GM19395 (cell line): ENCODE measurements around the gene REG4.
"Not testable (repeated sequence)": the region's sequence is repeated elsewhere in the genome, so short reads cannot be mapped to it uniquely, and the experiment has no call there.

ENCODE experiments used
- ATAC-seq: cut with Tn5 transposase; IDR thresholded peaks from one replicate; pipeline ENCODE4 v1.9.1; 2021; ENCODE audit warnings: mild to moderate bottlenecking, moderate library complexity; ENCODE audit not compliant: unreplicated experiment

The REG4 gene

DNA sequence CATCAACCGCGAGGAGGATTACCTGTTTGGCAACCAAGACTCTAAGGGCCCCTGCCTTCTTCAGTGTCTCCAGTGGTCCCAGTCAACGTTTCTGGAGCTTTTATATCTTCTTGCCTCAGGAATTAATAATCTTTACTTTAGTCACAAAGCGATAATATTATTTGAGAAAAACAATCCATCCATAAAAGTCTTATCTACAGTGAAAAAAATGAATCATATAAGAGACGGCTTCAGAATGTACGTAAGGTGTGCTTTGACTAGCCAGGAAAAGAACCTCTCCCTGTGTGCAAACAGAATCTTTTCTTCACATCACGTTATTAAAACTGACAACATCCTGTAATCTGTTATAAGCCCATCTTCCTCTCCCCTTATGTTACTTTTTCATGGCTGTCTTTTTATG, at the start of gene REG4:
Gene REG4 (minus strand): TSS at position 74 of the 400 bp plus-strand sequence. CDS start 2,691 bp downstream, outside the sequence.
- no peak for ATAC-seq

DNA sequence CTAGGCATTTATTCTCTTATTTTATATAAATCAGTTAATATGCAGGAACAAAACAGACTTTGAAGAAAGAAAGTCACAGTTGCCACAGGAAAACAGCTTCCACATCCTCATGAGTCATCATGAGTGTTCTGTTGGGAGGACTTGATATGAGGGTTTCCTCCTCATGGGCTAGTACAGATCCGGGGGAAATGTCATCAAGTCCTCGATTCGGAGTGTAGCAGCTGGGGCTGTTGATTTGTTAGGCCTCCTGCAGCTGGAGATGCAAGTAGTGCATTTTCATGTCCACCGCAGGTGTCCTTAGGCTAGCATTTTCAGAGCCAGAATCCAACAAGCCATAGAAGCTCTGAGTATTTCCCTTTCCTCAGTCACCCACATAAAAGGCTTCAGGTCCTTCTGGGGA, 48.4 kb upstream of the REG4 start:
- no peak for ATAC-seq

DNA sequence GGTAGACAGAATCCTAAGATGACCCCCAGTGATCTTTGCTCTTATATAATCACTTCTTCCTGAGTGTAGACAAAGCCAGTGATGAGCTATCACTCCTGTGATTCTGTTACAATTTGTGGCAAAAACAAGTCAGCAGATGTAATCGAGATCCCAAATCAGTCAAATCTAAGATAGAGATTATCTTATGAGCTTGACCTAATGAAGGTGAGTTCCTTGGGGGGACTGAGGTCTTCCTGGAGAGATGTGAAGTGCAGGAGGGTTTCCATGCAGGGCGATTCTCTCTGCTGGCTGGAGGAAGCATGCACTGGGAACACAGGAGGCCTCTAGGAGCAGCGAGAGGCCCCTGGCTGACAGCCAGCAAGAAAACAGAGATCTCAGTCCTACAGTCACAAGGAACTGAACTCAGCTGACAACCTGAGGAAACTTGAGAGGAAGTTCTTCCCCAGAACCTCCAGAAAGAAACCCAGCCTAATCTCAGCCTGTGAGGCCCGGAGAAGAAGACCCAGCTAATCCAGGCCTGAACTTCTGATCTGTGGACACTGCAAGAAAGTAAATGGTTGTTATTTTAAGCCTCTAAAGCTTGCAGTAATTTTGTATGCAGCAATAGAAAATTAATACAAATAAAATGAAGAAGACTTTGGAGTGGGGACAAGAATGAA, 47.4 kb upstream of the REG4 start:
- ATAC-seq: not testable (repeated sequence)

DNA sequence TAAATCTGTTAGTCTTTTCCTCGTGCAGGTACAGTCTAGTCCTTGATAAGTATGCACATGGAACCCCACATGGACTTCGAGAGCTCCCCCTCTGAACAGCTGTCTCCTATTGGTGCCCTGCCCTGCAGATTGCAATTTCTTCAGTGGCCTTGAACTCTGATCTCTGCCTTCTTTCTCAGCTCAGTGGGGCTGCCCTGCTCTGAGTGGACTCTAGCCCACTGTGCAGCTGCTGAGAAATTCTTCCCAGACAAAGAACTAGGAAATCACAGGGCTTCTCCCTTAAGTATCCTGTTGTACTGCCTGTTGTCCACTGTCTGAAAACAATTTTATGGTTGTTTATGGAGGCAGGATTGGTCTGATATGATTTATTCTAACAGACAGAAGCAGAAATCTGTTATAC, 46.9 kb upstream of the REG4 start:
- no peak for ATAC-seq

DNA sequence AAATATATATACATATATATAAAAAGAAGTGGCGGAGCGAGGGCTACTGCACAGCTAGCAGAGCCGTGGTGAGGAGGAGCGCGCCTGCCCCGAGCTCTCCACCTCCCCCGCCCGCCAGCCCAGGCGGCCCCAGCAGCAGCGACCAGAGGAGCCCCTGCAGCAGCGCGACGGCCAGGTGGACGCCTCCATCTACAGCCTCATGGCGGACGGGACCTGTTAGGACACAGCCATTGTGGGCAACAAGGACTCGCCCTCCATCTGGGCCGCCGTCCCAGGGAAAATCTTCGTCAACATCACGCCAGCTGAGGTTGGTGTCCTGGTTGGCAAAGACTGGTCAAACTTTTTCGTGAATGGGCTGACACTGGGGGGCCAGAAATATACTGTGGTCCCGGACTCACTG, 41.9 kb upstream of the REG4 start:
- ATAC-seq: no peak

DNA sequence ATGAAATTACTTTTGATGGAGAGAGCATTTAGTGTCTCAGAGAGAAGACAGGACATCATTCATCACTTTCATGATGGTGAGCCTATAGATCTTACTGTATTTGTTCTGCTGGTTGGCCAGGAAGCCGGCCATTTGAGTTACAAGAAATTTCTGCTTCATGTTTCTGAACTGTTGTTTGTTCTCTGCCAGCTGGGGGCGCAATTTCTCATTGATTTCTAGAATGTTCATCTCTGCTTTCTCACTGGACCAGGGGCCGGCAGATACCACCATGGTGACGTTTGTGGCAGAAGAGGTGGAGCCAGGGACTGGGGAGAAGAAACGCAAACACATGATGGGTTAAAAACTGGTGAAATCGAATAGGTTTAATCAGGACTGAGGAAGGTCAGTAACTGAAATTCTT, 32.9 kb upstream of the REG4 start:
- not testable (repeated sequence) for ATAC-seq

DNA sequence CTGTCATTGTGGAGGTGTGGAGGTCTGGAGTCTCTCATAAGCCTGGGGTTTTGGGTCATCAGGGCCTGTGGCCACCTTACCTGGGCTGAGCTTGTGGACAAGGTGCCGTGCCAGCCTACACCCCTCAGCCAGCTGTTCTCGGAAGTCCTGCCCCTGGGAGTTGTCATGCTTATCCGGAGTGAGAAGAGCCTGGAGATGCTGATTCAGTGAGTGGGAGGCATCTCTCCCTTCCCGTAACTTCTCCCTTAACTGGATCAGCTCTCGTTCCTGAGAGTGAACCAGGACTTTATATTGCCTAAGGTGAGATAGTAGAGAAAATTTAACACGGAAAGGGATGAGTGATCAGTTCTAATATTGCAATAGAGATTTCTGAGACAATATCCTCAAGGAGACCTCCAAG, 30.0 kb upstream of the REG4 start:
- no peak for ATAC-seq

DNA sequence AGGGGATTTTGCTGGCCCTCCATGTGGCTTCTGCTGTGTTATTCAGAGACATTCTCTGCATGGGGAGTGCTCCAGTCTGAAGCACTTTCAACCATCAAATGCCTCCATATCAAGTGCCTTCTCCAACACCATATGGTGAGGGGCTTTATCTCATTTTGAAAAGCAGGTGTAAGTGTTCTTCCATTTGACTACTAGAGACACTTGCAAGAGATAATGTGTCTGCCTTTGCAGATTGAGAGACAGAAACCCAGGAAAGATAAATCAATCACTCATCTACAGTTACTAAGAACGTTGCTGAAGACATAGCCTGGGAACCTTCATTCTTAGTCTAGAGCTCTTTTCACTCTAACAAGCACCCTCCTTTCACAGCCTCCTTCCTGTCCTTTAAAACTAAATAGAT, 29.5 kb upstream of the REG4 start:
- ATAC-seq: no peak

DNA sequence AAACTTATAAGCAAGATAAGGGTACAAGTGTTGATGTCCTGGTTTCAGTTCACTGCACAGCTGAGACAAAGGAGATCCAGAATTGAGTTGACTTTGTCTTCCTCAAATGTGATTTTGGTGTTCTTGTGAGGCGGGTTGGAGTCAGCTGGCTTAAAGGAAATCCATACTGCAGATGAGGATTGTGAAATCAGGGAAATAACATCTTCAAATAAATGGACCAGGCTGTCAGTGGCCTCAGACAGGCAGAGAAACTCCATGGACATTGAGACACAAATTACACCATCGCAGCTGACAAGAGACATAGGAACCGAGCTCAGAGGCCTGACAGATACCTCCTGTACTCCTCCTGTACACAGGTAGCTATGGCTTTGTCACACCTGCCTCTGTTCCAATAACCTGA, 27.0 kb upstream of the REG4 start:
- ATAC-seq: no peak

DNA sequence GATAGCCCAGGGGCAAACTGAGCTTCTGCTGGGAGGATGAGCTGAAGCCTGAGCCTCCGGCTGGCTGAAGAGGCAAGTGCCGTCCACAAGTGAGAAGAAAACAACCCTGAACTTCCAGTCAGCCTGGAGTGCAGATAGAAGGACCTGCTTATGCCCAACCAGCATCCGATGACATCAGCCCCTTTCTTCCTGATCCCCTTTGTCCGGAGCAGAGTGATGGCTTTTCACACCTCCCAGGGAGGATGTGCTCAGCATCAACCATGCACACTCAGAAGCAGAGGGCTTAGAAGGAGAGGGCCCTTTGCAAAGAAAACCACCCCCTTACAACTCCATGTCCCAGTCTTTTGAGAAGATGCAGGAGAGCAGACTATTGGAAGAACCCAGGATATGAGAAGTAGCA, 23.7 kb upstream of the REG4 start:
- ATAC-seq: no peak

DNA sequence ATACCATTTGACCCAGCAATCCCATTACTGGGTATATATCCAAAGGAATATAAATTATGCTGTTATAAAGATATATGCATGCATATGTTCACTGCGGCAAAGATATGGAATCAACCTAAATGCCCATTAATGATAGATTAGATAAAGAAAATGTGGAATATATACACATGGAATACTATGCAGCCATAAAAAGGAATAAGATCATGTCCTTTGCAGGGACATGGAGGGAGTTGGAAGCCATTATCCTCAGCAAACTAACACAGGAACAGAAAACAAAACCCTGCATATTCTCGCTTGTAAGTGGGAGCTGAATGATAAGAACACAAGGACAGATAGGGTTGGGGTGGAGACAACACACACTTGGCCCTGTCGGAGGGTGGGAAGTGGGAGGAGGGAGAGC, 19.8 kb upstream of the REG4 start:
- no peak for ATAC-seq

DNA sequence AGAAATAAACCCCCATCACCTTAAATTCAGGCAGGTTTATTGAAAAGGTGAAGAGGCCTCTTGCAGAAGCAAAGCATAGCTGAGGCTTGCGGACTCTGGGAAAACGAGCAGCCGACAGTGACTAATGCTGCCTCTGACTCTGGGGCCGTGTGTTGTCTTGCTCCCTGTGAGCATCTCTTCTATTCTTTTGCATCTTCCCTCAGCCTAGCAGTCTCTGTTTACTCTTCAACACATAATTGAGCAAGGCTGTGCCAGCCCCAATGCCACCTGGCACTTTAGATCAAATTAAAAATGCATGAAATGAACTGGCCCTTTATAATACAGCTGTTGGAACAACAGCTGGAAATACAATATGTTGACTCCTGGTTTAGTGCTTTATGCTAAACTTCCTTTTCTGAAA, 18.4 kb upstream of the REG4 start:
- no peak for ATAC-seq

DNA sequence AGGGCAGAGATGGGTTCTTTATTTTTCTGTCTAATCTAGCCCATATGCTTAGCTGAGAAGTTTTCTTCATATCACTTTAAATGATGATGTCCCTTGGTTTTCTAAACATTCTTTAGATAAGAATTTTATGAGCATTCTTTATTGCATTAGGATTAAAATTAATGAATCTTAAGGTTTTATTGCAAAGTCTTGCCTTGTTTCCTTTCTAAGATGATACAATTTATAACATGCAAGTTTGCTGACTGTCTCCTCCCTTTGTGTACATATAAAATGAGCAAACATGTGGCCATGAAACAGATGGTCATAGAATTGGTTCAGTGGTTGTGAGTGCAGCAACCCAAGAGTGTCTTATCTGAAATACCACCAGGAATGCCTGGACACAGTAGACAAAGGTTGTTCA, 17.7 kb upstream of the REG4 start:
- not testable (repeated sequence) for ATAC-seq

DNA sequence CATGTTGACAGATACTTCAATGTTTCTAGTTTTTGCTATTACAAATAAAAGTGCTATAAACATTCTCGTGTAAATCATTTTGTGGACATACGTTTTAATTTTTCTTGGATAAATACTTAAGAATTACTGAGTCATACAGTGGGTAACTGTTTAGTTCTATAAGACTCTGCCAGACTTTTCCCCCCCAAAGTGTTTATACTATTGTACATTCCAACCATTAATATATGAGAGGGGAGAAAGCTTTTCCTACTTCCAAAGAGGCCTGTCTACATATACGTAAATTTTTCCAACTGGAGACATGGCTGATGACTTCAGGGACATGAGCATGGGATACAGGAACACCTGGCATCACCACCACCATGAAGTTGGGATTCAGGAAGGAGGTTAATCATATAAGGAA, 17.0 kb upstream of the REG4 start:
- no peak for ATAC-seq

DNA sequence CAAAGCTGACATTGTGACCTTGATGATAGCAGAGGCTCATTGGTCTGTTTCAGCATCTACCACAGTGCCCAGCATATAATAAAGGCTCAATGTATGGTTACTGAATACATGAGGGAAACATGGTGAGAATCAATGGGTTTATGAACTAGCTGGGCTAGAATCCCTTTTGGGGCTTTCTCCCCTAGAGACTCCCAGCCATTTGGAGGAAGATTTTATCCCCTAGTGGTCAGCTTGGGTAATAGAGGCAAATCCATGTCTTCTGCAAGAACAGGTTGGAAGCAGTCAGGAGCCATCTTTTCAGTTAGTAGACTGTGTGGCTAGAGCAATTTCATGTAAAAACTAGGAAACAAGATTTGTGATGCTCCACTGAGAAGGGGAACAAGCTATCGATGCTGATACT, 15.8 kb upstream of the REG4 start:
- ATAC-seq: no peak

DNA sequence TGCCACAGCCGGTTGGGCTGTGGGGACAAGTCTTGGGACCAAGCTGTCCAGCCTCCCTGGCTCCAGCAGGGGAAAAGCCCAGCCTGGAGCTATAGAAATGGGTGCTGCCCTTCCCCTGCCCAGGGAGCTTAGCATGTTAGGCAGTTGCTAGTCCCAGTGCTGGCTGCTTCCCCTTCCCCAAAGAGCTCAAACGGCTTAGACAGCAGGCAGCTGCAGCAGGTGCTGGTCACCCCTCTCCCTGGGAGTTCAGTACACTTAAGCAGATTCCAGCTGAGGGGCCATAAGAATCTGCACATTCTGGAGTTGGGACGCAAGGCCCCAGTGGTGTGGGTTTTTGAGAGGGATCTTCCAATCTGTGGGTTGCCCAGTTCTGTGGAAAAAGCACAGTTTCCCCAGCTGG, 11.1 kb upstream of the REG4 start:
- ATAC-seq: no peak

DNA sequence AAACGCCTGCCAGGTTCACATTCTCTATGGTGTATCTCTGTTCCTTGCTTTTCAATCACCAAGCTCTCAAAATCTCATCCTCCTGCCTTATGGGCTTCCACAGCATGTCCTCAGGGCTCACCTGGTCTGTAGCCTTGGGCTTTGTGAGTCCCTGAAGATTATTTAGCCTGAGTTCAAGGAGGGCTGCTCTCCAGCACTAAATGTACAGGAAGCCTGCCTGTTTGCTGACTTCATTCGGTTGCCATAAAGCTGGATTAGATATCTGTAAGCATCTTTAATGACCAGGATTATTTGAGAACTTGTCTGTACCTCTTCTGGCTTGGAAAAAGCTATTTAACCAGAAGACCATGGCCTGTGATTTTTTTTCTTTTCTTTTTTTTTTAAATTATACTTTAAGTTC, 6.9 kb upstream of the REG4 start:
- ATAC-seq: no peak

DNA sequence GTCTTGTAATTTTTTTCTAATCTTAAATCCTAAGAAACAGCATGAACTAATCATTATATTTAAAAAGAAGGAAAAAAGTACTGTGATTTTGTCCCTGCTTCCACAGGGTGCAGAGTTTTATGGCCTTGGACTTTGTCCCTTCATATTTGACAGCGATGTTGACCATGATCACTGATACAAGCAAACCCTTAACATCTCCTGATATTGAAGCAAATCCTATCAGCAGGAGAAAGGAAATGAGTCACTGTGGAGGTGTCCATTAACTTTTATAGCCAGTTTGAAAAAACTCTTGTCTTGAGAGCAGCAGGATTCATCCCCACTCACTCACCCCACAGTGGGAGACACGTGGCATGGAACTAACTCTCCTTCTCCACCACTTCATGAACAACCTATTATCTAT, 5.1 kb upstream of the REG4 start:
- ATAC-seq: no peak

DNA sequence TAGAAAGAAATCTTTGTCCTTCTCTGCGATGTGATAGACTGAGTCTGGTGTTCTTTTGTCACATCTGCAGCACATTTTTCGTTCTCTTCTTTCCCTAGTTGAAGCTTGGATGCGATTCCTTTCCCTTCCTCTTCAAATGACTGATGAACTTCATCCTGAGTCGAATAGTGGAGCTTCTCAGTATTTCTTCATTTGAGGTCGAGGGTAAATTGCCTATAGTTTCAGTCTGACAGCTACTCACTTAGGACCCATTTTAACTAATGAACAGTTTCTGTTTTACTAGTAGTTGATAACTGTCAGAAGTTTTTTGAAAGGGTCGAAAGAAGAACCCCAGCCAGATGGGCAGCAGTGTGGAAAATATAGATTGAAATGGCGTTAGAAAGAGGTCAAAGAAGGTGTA, 4.7 kb upstream of the REG4 start:
- ATAC-seq: no peak

DNA sequence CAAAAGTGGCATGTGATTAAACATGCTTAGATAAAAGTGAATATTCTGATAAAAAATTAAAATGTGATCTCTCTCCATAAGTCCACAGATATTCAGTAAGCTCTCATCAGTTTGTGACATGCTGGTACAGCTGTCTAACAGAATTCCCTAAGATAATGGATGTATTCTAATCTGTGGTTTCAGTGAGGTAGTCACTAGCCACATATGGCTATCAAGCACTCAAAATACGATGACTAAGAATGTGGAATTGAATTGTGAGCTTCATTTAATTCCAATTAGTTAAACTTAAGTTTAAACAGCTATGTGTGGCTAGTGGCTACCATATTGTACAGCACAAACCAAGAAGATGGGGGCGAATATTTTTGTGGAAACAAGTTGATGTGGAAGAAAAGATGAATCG, 4.1 kb upstream of the REG4 start:
- ATAC-seq: no peak

DNA sequence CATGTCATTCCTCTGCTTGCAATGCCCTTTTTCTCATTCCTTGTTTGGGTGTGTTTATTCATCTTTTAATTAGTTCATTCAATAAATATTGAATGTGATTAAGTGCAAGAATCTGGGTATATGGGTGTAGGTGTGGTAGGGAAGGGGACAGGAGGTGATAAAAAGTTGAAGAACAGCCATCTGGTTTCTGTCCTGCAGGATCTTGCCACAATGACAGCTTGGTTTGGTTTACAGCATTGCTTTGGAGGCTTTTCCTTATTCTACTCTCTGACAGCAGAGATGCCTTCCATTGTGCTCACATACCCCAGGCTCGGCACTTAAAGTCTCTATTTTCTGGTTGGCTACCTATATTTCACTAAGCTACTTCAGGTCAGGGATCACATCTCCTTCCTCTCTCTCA, 3.0 kb upstream of the REG4 start:
- ATAC-seq: no peak

DNA sequence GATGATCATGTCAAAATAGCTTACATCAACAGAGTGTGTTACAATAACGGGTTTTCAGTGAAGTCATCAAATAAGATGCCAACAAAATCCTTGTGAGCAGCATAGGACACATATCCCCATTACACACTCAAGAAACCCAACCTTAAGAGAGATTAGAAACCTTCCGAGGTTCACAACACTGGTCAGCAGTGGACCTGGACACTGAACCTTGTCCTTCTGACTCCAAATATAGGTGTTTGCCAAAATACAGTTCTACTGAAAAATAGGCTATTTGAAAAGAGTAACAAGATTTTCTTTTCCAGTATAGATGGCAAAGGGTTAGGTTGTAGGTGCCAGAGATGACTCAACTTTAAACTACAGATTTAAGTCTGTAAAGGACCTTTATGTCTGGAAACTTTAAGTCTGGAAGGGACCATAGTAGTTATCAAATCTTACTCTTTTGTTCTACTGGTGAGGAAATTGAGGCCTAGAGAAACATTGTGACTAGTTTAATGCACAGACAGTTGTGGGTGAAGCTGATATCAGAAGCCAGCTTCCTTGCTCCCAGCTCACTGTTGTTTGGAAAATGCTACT, 811 bp upstream of the REG4 start:
- no peak for ATAC-seq

DNA sequence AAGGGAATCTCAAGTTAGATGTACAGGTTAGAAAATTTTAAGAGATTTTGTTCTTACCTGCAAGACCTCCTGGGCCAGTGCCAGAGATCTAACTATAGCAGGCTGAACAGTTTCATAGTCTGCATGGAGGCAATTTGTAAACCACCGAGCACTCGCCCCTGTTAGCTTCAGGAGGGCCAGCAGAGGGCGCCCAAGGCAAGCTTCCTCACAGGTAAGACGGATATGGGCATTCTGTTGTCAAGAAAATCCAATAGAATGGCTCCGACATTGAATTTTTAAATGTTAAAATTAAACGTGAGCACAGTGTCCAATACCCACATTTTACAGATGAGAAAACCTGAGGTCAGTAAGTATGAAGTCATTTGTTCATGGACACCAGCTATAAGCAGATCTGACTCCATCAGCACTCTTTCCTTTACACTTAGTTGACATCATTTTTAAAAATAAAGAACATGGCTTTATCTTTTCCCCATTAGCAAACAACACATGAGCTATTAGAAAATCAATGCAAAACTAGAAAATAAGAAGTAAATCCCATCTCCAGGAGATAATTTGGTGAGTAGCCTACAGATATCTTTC, 2.2 kb downstream of the REG4 start:
- ATAC-seq: peak; percentile 83
